Activated T-helper 1 cell treated with Interleukin-2 at 50 U/mL for 16 hours (primary cell): ENCODE results near the gene PTTG1.
A peak's percentile ranks its signal among the peaks of the same experiment; 100 is the strongest.

Source experiments
- DNase-seq: peaks from one replicate; pipeline ENCODE4 v3.0.0-alpha.2; 2020; ENCODE audit warnings: low read depth

The PTTG1 gene

GRCh38 chr5:160421625-160422258, at the start of gene PTTG1:
TSS of gene PTTG1 (plus strand) at chr5:160421855. CDS start at chr5:160422313, 458 bp downstream.
- DNase-seq: peak; percentile 85

GRCh38 chr5:160375166-160375565, 46.5 kb upstream of the PTTG1 start:
- DNase-seq: no peak

GRCh38 chr5:160375701-160376100, 46.0 kb upstream of the PTTG1 start:
- DNase-seq: no peak

GRCh38 chr5:160376416-160376815, 45.2 kb upstream of the PTTG1 start:
- no peak for DNase-seq

- DNase-seq: no peak
These were observed 44.0 kb upstream of the PTTG1 start for GRCh38 chr5:160377651-160378050.

- DNase-seq: no peak
These were observed 43.3 kb upstream of the PTTG1 start for GRCh38 chr5:160378330-160378729.

- no peak for DNase-seq
These were observed 42.1 kb upstream of the PTTG1 start for GRCh38 chr5:160379511-160379910.

- DNase-seq: no peak
These were observed 41.6 kb upstream of the PTTG1 start for GRCh38 chr5:160380041-160380440.

GRCh38 chr5:160382346-160382745, 39.3 kb upstream of the PTTG1 start:
- DNase-seq: no peak

- no peak for DNase-seq
These were observed 37.0 kb upstream of the PTTG1 start for GRCh38 chr5:160384681-160385080.

GRCh38 chr5:160385496-160385895, 36.2 kb upstream of the PTTG1 start:
- DNase-seq: no peak

- DNase-seq: no peak
These were observed 34.2 kb upstream of the PTTG1 start for GRCh38 chr5:160387445-160387844.

GRCh38 chr5:160390787-160391696, 30.6 kb upstream of the PTTG1 start:
- DNase-seq: no peak

GRCh38 chr5:160395111-160395510, 26.5 kb upstream of the PTTG1 start:
- no peak for DNase-seq

GRCh38 chr5:160397492-160397891, 24.2 kb upstream of the PTTG1 start:
- DNase-seq: no peak

- no peak for DNase-seq
These were observed 22.8 kb upstream of the PTTG1 start for GRCh38 chr5:160398806-160399205.

- DNase-seq: peak; percentile 41
These were observed 22.0 kb upstream of the PTTG1 start, which contains the start of gene FAM200C for GRCh38 chr5:160399402-160400353. TSS of gene FAM200C (minus strand) at chr5:160400054. CDS start at chr5:160395490, 4,564 bp downstream.

GRCh38 chr5:160418561-160419457, 2.8 kb upstream of the PTTG1 start, which contains the start of gene SLU7:
TSS of gene SLU7 (minus strand) at chr5:160419081. CDS start at chr5:160415294, 3,787 bp downstream.
- DNase-seq: peak; percentile 88

- DNase-seq: no peak
These were observed 2.0 kb upstream of the PTTG1 start for GRCh38 chr5:160419458-160420330.

- no peak for DNase-seq
These were observed 1.4 kb upstream of the PTTG1 start for GRCh38 chr5:160420331-160420610.
